Right lobe of liver (tissue), 6 donors: ENCODE results near the gene RBM38. TPM values are rescaled to one million over a fixed set of nuclear protein-coding genes. Genes with fewer than 3 reads are reported as not detected.

Source experiments
- ATAC-seq, 4 donors: fragments of 200-7000 bp; cut with Tn5 transposase; one replicate each; pipeline ENCODE4 v1.9.1; 2020; ENCODE audit warnings: mild to moderate bottlenecking in 4 of 4, moderate library complexity in 4 of 4
- DNase-seq, 3 donors: peaks; one replicate each; pipeline ENCODE4 v3.0.0-alpha.2; 2020
- H3K27ac ChIP-seq, 3 donors: fragments of 200-600 bp; one replicate each; pipeline ENCODE4 v1.8.0; 2022
- H3K27me3 ChIP-seq, 2 donors: fragments of 200-600 bp; one replicate each; pipeline ENCODE4 v1.8.0; 2022
- H3K36me3 ChIP-seq, 4 donors: fragments of 200-600 bp; sonication (generic) in 1 of 4; one replicate each; pipeline versions ENCODE4 v1.5.1 to v1.8.0; 2017 to 2022; ENCODE audit warnings: control low read depth in 1 of 4
- H3K4me1 ChIP-seq, 4 donors: fragments of 200-600 bp; sonication (generic) in 1 of 4; one replicate each; pipeline versions ENCODE4 v1.5.1 to v1.8.0; 2017 to 2022; ENCODE audit warnings: control low read depth in 1 of 4
- H3K4me3 ChIP-seq, 3 donors: fragments of 200-600 bp; one replicate each; pipeline ENCODE4 v1.8.0; 2022
- H3K9me3 ChIP-seq, 4 donors: fragments of 200-600 bp; sonication (generic) in 1 of 4; one replicate each; pipeline versions ENCODE4 v1.5.1 to v1.8.0; 2017 to 2022; ENCODE audit warnings: control low read depth in 1 of 4
- CTCF ChIP-seq, 4 donors: fragments of 200-600 bp in 3 of 4; fragments of 450-650 bp in 1 of 4; IDR thresholded peaks; one replicate each; pipeline versions ENCODE4 v1.5.1 to v1.8.0; 2016 to 2022; ENCODE audit warnings: antibody characterized with exemption in 4 of 4, mild to moderate bottlenecking in 2 of 4
- POLR2A ChIP-seq: fragments of 450-650 bp; IDR thresholded peaks from one replicate; pipeline ENCODE4 v1.6.1; 2017; ENCODE audit warnings: antibody characterized with exemption, mild to moderate bottlenecking
- WGBS: methylation state at CpG from one replicate; pipeline ENCODE4 v1.1.6; 2018; ENCODE audit warnings: low coverage, low lambda C conversion rate; ENCODE audit not compliant: insufficient coverage; ENCODE audit errors: missing lambda C conversion rate; 5-methylcytosine and 5-hydroxymethylcytosine counted together
- intact Hi-C, 2 donors: fragments of 100-400 bp; cut with DNase I; formaldehyde crosslinking; loops; one replicate each; pipeline versions ENCODE4 v1.11.2 to v1.14.1; 2022
- total RNA-seq, 6 experiments: library from RNA; depleted of rRNA in 2 of 6; stranded (reverse); fragments of >200 nt in 2 of 6; fragmentation: NEBNext Ultra II Directional in 3 of 6; extraction: Animal tissue kit (Norgen Biotek cat#: 25700) in 3 of 6; gene quantifications; one replicate each; pipeline versions ENCODE4 v1.1.0 to v1.2.4, GENCODE V29; 2016 to 2023
- donor health status: DM: no; HTN: yes; CAD: no.
- donor health status: DM: no; HTN: no; CAD: no.
- donor health status: DM: no; HTN: no; CAD: no.
- donor health status: DM: no; HTN: yes; CAD: no.
- donor health status: DM: no; HTN: yes; CAD: no.

RBM38 gene
- total RNA-seq, 6 experiments from 2014 or later = 3.9 to 16.9 (median 9.6) TPM

GRCh38 chr20:57438552-57438951, 47.4 kb downstream of the RBM38 start:
- TF ChIP-seq POLR2A (no peak), CTCF (IDR thresholded peaks at IDR 0.05) (no peak)
- 60% methylated on average over 1 of the region's 5 CpGs for WGBS
- no peak for ATAC-seq
- peaks cover 0 to 49% (median 27%) of the 10 kb centered on the region in 4 donors for H3K4me1 ChIP-seq
- H3K4me3 ChIP-seq = no peak overlapping the region
- intact Hi-C loops = no loop called here
- DNase-seq = peak in 1 of 3 donors; percentile 47
- no peaks in the 10 kb centered on the region for H3K9me3 ChIP-seq
- H3K27ac ChIP-seq = peak overlapping the region in 1 of 3 donors; percentile 29
- H3K36me3 ChIP-seq = no peaks in the 10 kb centered on the region
- H3K27me3 ChIP-seq = no peaks in the 10 kb centered on the region

GRCh38 chr20:57439432-57439831, 48.2 kb downstream of the RBM38 start:
- no peaks in the 10 kb centered on the region for H3K36me3 ChIP-seq
- H3K27me3 ChIP-seq = no peaks in the 10 kb centered on the region
- DNase-seq = peak; percentile 94 to 99 (median 97)
- H3K27ac ChIP-seq = peak overlapping the region; percentile 75 to 97 (median 95)
- peaks cover 0 to 49% (median 27%) of the 10 kb centered on the region in 4 donors for H3K4me1 ChIP-seq
- intact Hi-C loops = no loop called here
- no peaks in the 10 kb centered on the region for H3K9me3 ChIP-seq
- no peak overlapping the region for H3K4me3 ChIP-seq
- WGBS = 27% methylated on average over 4 of the region's 6 CpGs
- TF ChIP-seq POLR2A (no peak), CTCF (IDR thresholded peaks at IDR 0.05) (peak in 1 of 4 donors; percentile 24)
- ATAC-seq = peak; percentile 50 to 78 (median 68)

- Histone ChIP-seq H3K36me3 (no peaks in the 10 kb centered on the region), H3K27me3 (no peaks in the 10 kb centered on the region), H3K4me1 (peaks cover 0 to 49% (median 27%) of the 10 kb centered on the region in 4 donors), H3K4me3 (no peak overlapping the region), H3K27ac (peak overlapping the region; percentile 75 to 97 (median 95)), H3K9me3 (no peaks in the 10 kb centered on the region)
- TF ChIP-seq POLR2A = no peak
- no peak for TF ChIP-seq CTCF (IDR thresholded peaks at IDR 0.05)
- DNase-seq = no peak
- intact Hi-C loops = no loop called here
- WGBS = 68% methylated on average over 3 of the region's 7 CpGs
- no peak for ATAC-seq
Measured at GRCh38 chr20:57439993-57440392, 48.8 kb downstream of the RBM38 start.

GRCh38 chr20:57440678-57441509, 49.7 kb downstream of the RBM38 start:
- 11% methylated on average over 9 of the region's 33 CpGs for WGBS
- intact Hi-C loops = no loop called here
- Histone ChIP-seq H3K4me1 (peaks cover 0 to 45% (median 26%) of the 10 kb centered on the region in 4 donors), H3K27me3 (no peaks in the 10 kb centered on the region), H3K4me3 (no peak overlapping the region), H3K27ac (peak overlapping the region; percentile 75 to 97 (median 95)), H3K9me3 (no peaks in the 10 kb centered on the region), H3K36me3 (no peaks in the 10 kb centered on the region)
- DNase-seq (peak; percentile 88 to 96 (median 96)), ATAC-seq (peak; percentile 71 to 84 (median 78))
- TF ChIP-seq CTCF (IDR thresholded peaks at IDR 0.05) = no peak
- TF ChIP-seq POLR2A = peak; percentile 88
